ENCODE measurements around the gene KLHL29. TPM values are rescaled to one million over a fixed set of nuclear protein-coding genes. Genes with fewer than 3 reads are reported as not detected.

The KLHL29 gene
- total RNA-seq, 2 donors from 2014 or later, result 1.0 to 2.4 TPM

DNA sequence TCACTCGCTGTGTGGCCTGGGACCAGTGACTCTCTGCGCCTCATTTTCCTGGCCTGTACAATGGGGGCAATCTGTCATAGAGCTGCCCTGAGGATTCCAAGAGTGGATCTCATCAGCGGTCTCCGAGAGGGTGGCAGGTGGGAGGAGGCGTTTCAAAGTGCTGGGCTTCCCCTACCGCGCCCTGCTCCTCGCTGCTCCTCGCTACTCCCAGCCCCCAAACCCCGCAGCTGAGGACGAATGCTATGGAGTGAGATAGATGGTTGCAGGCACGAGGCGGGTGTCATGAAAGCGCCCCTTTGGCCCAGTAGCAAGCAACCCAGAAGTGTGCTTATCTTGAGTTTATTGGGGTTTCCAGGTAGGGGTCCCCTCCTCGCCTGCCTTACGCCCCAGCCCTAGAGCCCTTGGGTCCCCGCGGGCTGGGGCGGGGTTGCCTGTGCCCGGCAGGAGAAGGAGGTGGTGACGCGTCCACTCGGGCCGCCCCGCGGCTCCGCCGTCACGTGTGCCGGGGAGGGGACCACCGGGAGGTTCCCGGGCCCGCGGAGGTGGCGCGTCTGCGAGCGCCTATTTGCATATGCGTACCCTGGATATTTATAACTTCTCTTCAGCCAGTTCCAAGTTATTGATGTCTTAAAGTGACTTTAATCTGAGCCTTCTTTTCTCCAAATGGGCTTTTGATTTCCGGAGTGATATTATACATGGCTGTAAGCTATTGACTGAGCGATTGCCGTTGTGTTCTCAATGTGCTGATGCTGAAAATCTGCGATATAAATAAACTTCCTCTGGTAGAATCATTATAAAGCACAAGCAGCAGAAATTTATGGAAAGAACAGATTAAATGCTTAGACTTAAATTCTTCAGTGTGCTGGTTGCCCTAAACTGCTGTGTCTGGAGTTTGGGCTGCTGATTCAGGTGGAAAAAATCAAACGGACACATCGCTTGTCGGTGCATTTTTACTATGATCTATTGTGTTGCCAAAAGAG, 278.3 kb downstream of the KLHL29 start:
- H3K4me3 ChIP-seq (ENCODE audit: low read length), result no peak overlapping the region
- no peak overlapping the region for H3K27ac ChIP-seq (ENCODE audit: low read depth, low read length)
- Mint-ChIP-seq H3K36me3 (ENCODE audit: low read depth) (no peaks in the 10 kb centered on the region), H3K4me3 (no peak overlapping the region), H3K4me1 (no peaks in the 10 kb centered on the region), H3K9me3 (no peaks in the 10 kb centered on the region), H3K27ac (no peak overlapping the region), H3K27me3 (ENCODE audit: insufficient read depth) (peaks cover 5% of the 10 kb centered on the region)
- no peak for DNase-seq
- 88 to 92% methylated on average over 31 to 46 of the region's 46 CpGs for WGBS, 2 experiments (ENCODE audit: insufficient coverage in 1 of 2, insufficient read length in 1 of 2)
- no peaks in the 10 kb centered on the region for H3K27me3 ChIP-seq (ENCODE audit: control insufficient read depth, insufficient read depth, low read length, poor library complexity, severe bottlenecking)
- TF ChIP-seq, protein P1, sequence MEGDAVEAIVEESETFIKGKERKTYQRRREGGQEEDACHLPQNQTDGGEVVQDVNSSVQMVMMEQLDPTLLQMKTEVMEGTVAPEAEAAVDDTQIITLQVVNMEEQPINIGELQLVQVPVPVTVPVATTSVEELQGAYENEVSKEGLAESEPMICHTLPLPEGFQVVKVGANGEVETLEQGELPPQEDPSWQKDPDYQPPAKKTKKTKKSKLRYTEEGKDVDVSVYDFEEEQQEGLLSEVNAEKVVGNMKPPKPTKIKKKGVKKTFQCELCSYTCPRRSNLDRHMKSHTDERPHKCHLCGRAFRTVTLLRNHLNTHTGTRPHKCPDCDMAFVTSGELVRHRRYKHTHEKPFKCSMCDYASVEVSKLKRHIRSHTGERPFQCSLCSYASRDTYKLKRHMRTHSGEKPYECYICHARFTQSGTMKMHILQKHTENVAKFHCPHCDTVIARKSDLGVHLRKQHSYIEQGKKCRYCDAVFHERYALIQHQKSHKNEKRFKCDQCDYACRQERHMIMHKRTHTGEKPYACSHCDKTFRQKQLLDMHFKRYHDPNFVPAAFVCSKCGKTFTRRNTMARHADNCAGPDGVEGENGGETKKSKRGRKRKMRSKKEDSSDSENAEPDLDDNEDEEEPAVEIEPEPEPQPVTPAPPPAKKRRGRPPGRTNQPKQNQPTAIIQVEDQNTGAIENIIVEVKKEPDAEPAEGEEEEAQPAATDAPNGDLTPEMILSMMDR (conservative IDR thresholded peaks at IDR 0.05), result no peak
- no peaks in the 10 kb centered on the region for H3K4me1 ChIP-seq (ENCODE audit: control insufficient read depth, insufficient read depth, low read length)
- H3K9ac ChIP-seq (ENCODE audit: extremely low read depth, low read length, poor library complexity, severe bottlenecking), result no peak overlapping the region
- no peaks in the 10 kb centered on the region for H3K9me3 ChIP-seq (ENCODE audit: control insufficient read depth, low read length)
- no peaks in the 10 kb centered on the region for H3K36me3 ChIP-seq (ENCODE audit: control insufficient read depth, insufficient read depth, low read length)

DNA sequence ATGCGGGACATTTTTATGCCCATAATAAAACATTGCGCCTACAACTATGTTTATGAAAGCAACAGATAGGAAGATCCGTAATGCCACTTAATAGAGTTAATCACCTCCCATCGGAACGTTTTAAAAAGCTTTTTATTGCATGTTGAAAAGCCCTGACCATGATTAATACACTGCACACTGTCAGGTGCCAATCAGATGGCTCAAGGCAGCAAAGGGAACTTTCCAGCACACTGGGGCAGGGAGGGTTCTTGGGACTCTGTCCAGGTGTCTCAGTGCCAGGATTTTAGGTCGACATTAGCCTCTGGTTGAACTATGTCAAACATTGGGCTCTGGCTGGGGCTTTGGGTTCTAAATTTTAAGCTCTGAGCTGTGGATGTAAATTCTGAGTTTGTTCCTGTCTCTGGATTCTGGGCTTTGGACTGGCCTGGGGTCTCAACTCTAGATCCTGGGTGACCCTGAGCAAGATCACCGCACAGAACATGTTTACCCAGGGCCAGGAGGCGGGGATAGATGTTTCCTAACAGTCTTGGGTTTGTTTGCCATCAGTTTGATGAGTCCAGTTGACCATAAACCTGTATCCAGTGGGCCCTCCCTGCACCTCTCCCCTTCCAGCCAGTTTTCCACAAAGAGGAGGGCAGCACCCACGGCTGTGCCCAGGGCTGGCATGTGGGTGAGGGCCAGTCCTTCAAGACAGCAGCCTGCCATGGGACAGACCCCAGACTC, 279.2 kb downstream of the KLHL29 start:
- Histone ChIP-seq H3K9me3 (ENCODE audit: control insufficient read depth, low read length) (no peaks in the 10 kb centered on the region), H3K4me3 (ENCODE audit: low read length) (no peak overlapping the region), H3K27me3 (ENCODE audit: control insufficient read depth, insufficient read depth, low read length, poor library complexity, severe bottlenecking) (no peaks in the 10 kb centered on the region), H3K9ac (ENCODE audit: extremely low read depth, low read length, poor library complexity, severe bottlenecking) (no peak overlapping the region), H3K4me1 (ENCODE audit: control insufficient read depth, insufficient read depth, low read length) (no peaks in the 10 kb centered on the region), H3K36me3 (ENCODE audit: control insufficient read depth, insufficient read depth, low read length) (no peaks in the 10 kb centered on the region), H3K27ac (ENCODE audit: low read depth, low read length) (no peak overlapping the region)
- TF ChIP-seq, protein P1 (conservative IDR thresholded peaks at IDR 0.05), result no peak
- Mint-ChIP-seq H3K36me3 (ENCODE audit: low read depth) (no peaks in the 10 kb centered on the region), H3K9me3 (no peaks in the 10 kb centered on the region), H3K27ac (no peak overlapping the region), H3K4me1 (no peaks in the 10 kb centered on the region), H3K27me3 (ENCODE audit: insufficient read depth) (peaks cover 5% of the 10 kb centered on the region), H3K4me3 (no peak overlapping the region)
- DNase-seq, result no peak
- WGBS, 2 experiments (ENCODE audit: insufficient coverage in 1 of 2, insufficient read length in 1 of 2), result 81 to 93% methylated on average over 6 to 9 of the region's 9 CpGs

DNA sequence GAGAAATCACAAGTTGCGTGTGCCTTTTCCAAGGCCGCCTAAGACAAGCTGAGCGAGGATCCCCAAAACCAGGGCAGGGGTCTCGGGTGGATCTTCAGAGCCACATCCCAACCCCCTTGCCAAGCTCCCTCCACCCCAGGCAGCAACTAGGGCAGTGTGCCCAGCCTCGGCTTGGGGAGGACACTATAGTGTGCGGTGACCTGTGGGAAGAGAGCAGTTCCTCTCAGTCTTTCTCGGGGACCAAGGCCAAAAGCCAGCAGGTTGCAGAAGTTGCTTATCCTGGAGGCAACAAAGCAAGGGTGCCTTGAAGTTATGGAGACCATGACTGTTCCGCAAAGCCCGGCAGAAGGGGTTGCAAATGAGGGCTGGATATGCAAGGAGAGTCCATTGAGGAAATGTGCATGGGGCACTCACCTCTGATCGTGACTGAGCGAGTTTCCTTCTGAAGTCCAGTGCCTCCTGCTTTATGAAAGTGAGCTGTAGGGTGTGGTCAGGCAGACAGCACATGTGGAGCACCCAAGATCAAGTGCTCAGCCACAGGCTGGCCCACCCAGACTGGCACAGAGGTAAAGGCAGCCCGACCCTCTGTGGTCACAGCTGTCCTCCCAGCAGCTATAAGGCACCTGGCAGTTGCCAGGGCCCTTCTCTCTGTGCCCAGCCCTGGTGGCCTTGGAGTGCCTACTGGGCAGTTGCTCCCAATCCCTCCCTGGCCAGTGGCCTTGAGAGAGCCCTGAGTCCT, 281.4 kb downstream of the KLHL29 start:
- peaks cover 7% of the 10 kb centered on the region for H3K4me1 Mint-ChIP-seq
- no peak overlapping the region for H3K4me3 Mint-ChIP-seq
- H3K27me3 Mint-ChIP-seq (ENCODE audit: insufficient read depth), result peaks cover 5% of the 10 kb centered on the region
- Histone ChIP-seq H3K4me1 (ENCODE audit: control insufficient read depth, insufficient read depth, low read length) (no peaks in the 10 kb centered on the region), H3K36me3 (ENCODE audit: control insufficient read depth, insufficient read depth, low read length) (no peaks in the 10 kb centered on the region), H3K4me3 (ENCODE audit: low read length) (no peak overlapping the region), H3K27me3 (ENCODE audit: control insufficient read depth, insufficient read depth, low read length, poor library complexity, severe bottlenecking) (no peaks in the 10 kb centered on the region), H3K9me3 (ENCODE audit: control insufficient read depth, low read length) (no peaks in the 10 kb centered on the region), H3K27ac (ENCODE audit: low read depth, low read length) (no peak overlapping the region), H3K9ac (ENCODE audit: extremely low read depth, low read length, poor library complexity, severe bottlenecking) (no peak overlapping the region)
- no peak overlapping the region for H3K27ac Mint-ChIP-seq
- no peaks in the 10 kb centered on the region for H3K9me3 Mint-ChIP-seq
- WGBS, 2 experiments (ENCODE audit: insufficient coverage in 1 of 2, insufficient read length in 1 of 2), result 92 to 96% methylated on average over 8 to 12 of the region's 12 CpGs
- H3K36me3 Mint-ChIP-seq (ENCODE audit: low read depth), result no peaks in the 10 kb centered on the region
- no peak for DNase-seq
- TF ChIP-seq, protein P1 (conservative IDR thresholded peaks at IDR 0.05), result no peak

Data from endodermal cell (in vitro differentiated cells).